H9 (cell line): Measurements from ENCODE around the gene FPR1. TPM values are rescaled to one million over a fixed set of nuclear protein-coding genes. Genes with fewer than 3 reads are reported as not detected.
A peak's percentile ranks its signal among the peaks of the same experiment; 100 is the strongest.

Experiments
- DNase-seq: peaks from one replicate; pipeline ENCODE4 v3.0.0-alpha.2; 2017
- H2AFZ ChIP-seq: one replicate; pipeline ENCODE4 v1.6.1; 2013; ENCODE audit warnings: mild to moderate bottlenecking, low read length, control low read depth, moderate library complexity
- H2AK5ac ChIP-seq: 2 replicates; pipeline ENCODE4 v1.6.1; 2013; ENCODE audit warnings: low read length, control low read depth, mixed read lengths; ENCODE audit not compliant: insufficient read length
- H2BK120ac ChIP-seq: one replicate; pipeline ENCODE4 v1.6.1; 2013; ENCODE audit warnings: low read depth, mild to moderate bottlenecking, low read length, control low read depth, inconsistent platforms; ENCODE audit not compliant: poor library complexity, severe bottlenecking
- H2BK12ac ChIP-seq: 2 replicates; pipeline ENCODE4 v1.6.1; 2013; ENCODE audit warnings: low read length, control low read depth, mixed read lengths, low read depth; ENCODE audit not compliant: insufficient read length
- H2BK15ac ChIP-seq: 2 replicates; pipeline ENCODE4 v1.6.1; 2013; ENCODE audit warnings: low read depth, low read length, control low read depth
- H2BK20ac ChIP-seq: one replicate; pipeline ENCODE4 v1.6.1; 2013; ENCODE audit warnings: low read depth, mild to moderate bottlenecking, low read length, control low read depth, inconsistent platforms; ENCODE audit not compliant: poor library complexity, severe bottlenecking
- H2BK5ac ChIP-seq: 2 replicates; pipeline ENCODE4 v1.6.1; 2013; ENCODE audit warnings: low read length, control low read depth, mixed read lengths; ENCODE audit not compliant: insufficient read length
- H3K14ac ChIP-seq: 2 replicates; pipeline ENCODE4 v1.6.1; 2013; ENCODE audit warnings: low read length, control low read depth; ENCODE audit not compliant: insufficient read depth
- H3K18ac ChIP-seq: 2 replicates; pipeline ENCODE4 v1.6.1; 2013; ENCODE audit warnings: low read depth, mild to moderate bottlenecking, mixed read lengths, low read length, control low read depth; ENCODE audit not compliant: insufficient read length
- H3K23ac ChIP-seq: 2 replicates; pipeline ENCODE4 v1.6.1; 2013; ENCODE audit warnings: low read length, control low read depth, mixed read lengths, low read depth; ENCODE audit not compliant: insufficient read length
- H3K23me2 ChIP-seq: 2 replicates; pipeline ENCODE4 v1.6.1; 2013; ENCODE audit warnings: low read depth, mild to moderate bottlenecking, mixed read lengths, low read length, control low read depth; ENCODE audit not compliant: insufficient read length, poor library complexity, severe bottlenecking
- H3K27ac ChIP-seq: 2 replicates; pipeline ENCODE4 v1.5.1; 2013; ENCODE audit warnings: low read length, control low read depth, mixed read lengths, low read depth; ENCODE audit not compliant: insufficient read length
- H3K27me3 ChIP-seq: 2 replicates; pipeline ENCODE4 v1.6.1; 2013; ENCODE audit warnings: low read length, control low read depth, inconsistent platforms; ENCODE audit not compliant: insufficient read depth
- H3K4ac ChIP-seq: 2 replicates; pipeline ENCODE4 v1.6.1; 2013; ENCODE audit warnings: low read depth, mild to moderate bottlenecking, control low read depth, inconsistent platforms, low read length, moderate library complexity
- H3K4me1 ChIP-seq: 2 replicates; pipeline ENCODE4 v1.6.1; 2013; ENCODE audit warnings: low read length, control low read depth, inconsistent platforms; ENCODE audit not compliant: insufficient read depth
- H3K4me2 ChIP-seq: 2 replicates; pipeline ENCODE4 v1.6.1; 2013; ENCODE audit warnings: low read length, control low read depth, mixed read lengths; ENCODE audit not compliant: insufficient read length, insufficient read depth
- H3K56ac ChIP-seq: 2 replicates; pipeline ENCODE4 v1.6.1; 2013; ENCODE audit warnings: low read depth, mild to moderate bottlenecking, mixed read lengths, low read length, control low read depth; ENCODE audit not compliant: insufficient read length
- H3K79me1 ChIP-seq: 2 replicates; pipeline ENCODE4 v1.6.1; 2013; ENCODE audit warnings: low read depth, mild to moderate bottlenecking, moderate library complexity, low read length, control low read depth, inconsistent platforms; ENCODE audit not compliant: insufficient read depth, poor library complexity, severe bottlenecking
- H3K79me2 ChIP-seq: 2 replicates; pipeline ENCODE4 v1.6.1; 2013; ENCODE audit warnings: low read length, control low read depth, inconsistent platforms; ENCODE audit not compliant: insufficient read depth
- H3K9ac ChIP-seq: 2 replicates; pipeline ENCODE4 v1.6.1; 2013; ENCODE audit warnings: low read length, control low read depth, mixed read lengths; ENCODE audit not compliant: insufficient read length; ENCODE audit errors: extremely low read depth
- H3K9me3 ChIP-seq: one replicate; pipeline ENCODE4 v1.6.1; 2013; ENCODE audit warnings: low read depth, low read length, inconsistent platforms; ENCODE audit not compliant: control insufficient read depth
- H3T11ph ChIP-seq: one replicate; pipeline ENCODE4 v1.6.1; 2013; ENCODE audit warnings: mild to moderate bottlenecking, low read length, control low read depth, inconsistent platforms
- H4K20me1 ChIP-seq: one replicate; pipeline ENCODE4 v1.6.1; 2013; ENCODE audit not compliant: control insufficient read depth, insufficient read length, insufficient read depth
- H4K5ac ChIP-seq: 2 replicates; pipeline ENCODE4 v1.6.1; 2013; ENCODE audit warnings: low read depth, mild to moderate bottlenecking, mixed read lengths, low read length, control low read depth; ENCODE audit not compliant: insufficient read length
- H4K8ac ChIP-seq: replicated peaks from 2 replicates; pipeline ENCODE4 v1.6.1; 2013; ENCODE audit warnings: low read length, control low read depth, mixed read lengths, low read depth; ENCODE audit not compliant: insufficient read length
- H4K91ac ChIP-seq: 2 replicates; pipeline ENCODE4 v1.6.1; 2013; ENCODE audit warnings: low read depth, mild to moderate bottlenecking, moderate library complexity, mixed read lengths, low read length, control low read depth; ENCODE audit not compliant: insufficient read length
- H3K27ac Mint-ChIP-seq, 3 experiments: 2 replicates in 2 of 3; 3 replicates in 1 of 3; pipeline ENCODE4 v1.8.0; 2020 to 2021; ENCODE audit warnings: mixed read lengths in 3 of 3, mild to moderate bottlenecking in 1 of 3, moderate library complexity in 1 of 3
- H3K27me3 Mint-ChIP-seq: 2 replicates; pipeline ENCODE4 v1.8.0; 2021; ENCODE audit warnings: low read depth, mild to moderate bottlenecking, moderate library complexity, mixed read lengths
- H3K36me3 Mint-ChIP-seq, 3 experiments: 2 replicates in 2 of 3; 3 replicates in 1 of 3; pipeline ENCODE4 v1.8.0; 2020 to 2021; ENCODE audit warnings: low read depth in 3 of 3, mixed read lengths in 3 of 3; ENCODE audit not compliant: insufficient read depth in 1 of 3
- H3K4me1 Mint-ChIP-seq, 2 experiments: 2 replicates each; pipeline ENCODE4 v1.8.0; 2020; ENCODE audit warnings: mixed read lengths in 2 of 2
- H3K4me3 Mint-ChIP-seq, 2 experiments: 2 replicates in 1 of 2; 3 replicates in 1 of 2; pipeline ENCODE4 v1.8.0; 2020 to 2021; ENCODE audit warnings: mild to moderate bottlenecking in 2 of 2, mixed read lengths in 2 of 2, moderate library complexity in 1 of 2
- H3K9me3 Mint-ChIP-seq, 2 experiments: 2 replicates in 1 of 2; 3 replicates in 1 of 2; pipeline ENCODE4 v1.8.0; 2020; ENCODE audit warnings: mild to moderate bottlenecking in 2 of 2, mixed read lengths in 2 of 2, moderate library complexity in 1 of 2
- WGBS: extraction: QIAGEN DNeasy Blood & Tissue Kit; methylation state at CpG from one replicate; pipeline ENCODE4 v1.1.7; 2013; ENCODE audit warnings: missing lambda C conversion rate, low lambda C conversion rate, mixed read lengths; ENCODE audit not compliant: insufficient read length; ENCODE audit errors: extremely low coverage; 5-methylcytosine and 5-hydroxymethylcytosine counted together
- total RNA-seq: library from RNA; stranded (reverse); gene quantifications from 2 replicates; pipeline ENCODE4 v1.2.1, GENCODE V29; 2021
- TF ChIP-seq, protein P1 (sequence below): fragments of 200-600 bp; sonication (generic); conservative IDR thresholded peaks from 3 replicates; pipeline ENCODE4 v1.8.0; 2021; ENCODE audit warnings: antibody characterized with exemption, mild to moderate bottlenecking

Gene FPR1
- total RNA-seq, 1 experiment from 2014 or later: not detected

- no peak within 1 kb of the TSS for H2BK120ac ChIP-seq
- no peak within 1 kb of the TSS for H3K23ac ChIP-seq
- H3K27me3 ChIP-seq: no peaks in the 10 kb centered on the region
- no peak within 1 kb of the TSS for H2BK5ac ChIP-seq
- peak within 1 kb of the TSS; percentile 32 for H3K4me2 ChIP-seq
- Mint-ChIP-seq H3K4me1 (peaks cover 0 to 6% of the 10 kb centered on the region in 2 experiments; a peak in 2 of 4 replicates), H3K9me3 (peaks cover 25 to 67% of the 10 kb centered on the region in 2 experiments), H3K27ac (no peak within 1 kb of the TSS), H3K36me3 (no peaks in the 10 kb centered on the region; a peak in 1 of 7 replicates), H3K27me3 (peaks cover 13% of the 10 kb centered on the region), H3K4me3 (no peak within 1 kb of the TSS)
- H2BK15ac ChIP-seq: no peak within 1 kb of the TSS
- WGBS: no CpG with 5 or more reads among the region's 8 CpGs
- H3K4ac ChIP-seq: no peak within 1 kb of the TSS
- H4K5ac ChIP-seq: no peak within 1 kb of the TSS
- H2AFZ ChIP-seq: no peak within 1 kb of the TSS
- H3K79me1 ChIP-seq: no peaks in the 10 kb centered on the region
- H3K27ac ChIP-seq: no peak within 1 kb of the TSS
- H3T11ph ChIP-seq: no peak within 1 kb of the TSS
- no peak within 1 kb of the TSS for H3K9ac ChIP-seq
- H3K56ac ChIP-seq: no peak within 1 kb of the TSS
- H3K18ac ChIP-seq: no peak within 1 kb of the TSS
- no peak within 1 kb of the TSS for H4K91ac ChIP-seq
- H3K79me2 ChIP-seq: no peaks in the 10 kb centered on the region
- TF ChIP-seq, protein P1, sequence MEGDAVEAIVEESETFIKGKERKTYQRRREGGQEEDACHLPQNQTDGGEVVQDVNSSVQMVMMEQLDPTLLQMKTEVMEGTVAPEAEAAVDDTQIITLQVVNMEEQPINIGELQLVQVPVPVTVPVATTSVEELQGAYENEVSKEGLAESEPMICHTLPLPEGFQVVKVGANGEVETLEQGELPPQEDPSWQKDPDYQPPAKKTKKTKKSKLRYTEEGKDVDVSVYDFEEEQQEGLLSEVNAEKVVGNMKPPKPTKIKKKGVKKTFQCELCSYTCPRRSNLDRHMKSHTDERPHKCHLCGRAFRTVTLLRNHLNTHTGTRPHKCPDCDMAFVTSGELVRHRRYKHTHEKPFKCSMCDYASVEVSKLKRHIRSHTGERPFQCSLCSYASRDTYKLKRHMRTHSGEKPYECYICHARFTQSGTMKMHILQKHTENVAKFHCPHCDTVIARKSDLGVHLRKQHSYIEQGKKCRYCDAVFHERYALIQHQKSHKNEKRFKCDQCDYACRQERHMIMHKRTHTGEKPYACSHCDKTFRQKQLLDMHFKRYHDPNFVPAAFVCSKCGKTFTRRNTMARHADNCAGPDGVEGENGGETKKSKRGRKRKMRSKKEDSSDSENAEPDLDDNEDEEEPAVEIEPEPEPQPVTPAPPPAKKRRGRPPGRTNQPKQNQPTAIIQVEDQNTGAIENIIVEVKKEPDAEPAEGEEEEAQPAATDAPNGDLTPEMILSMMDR: no peak
- no peak for DNase-seq
- no peak within 1 kb of the TSS for H2BK20ac ChIP-seq
- H2AK5ac ChIP-seq: no peak within 1 kb of the TSS
- H3K23me2 ChIP-seq: no peaks in the 10 kb centered on the region
- no peaks in the 10 kb centered on the region for H4K20me1 ChIP-seq
- no peak within 1 kb of the TSS for H2BK12ac ChIP-seq
- H3K14ac ChIP-seq: no peak within 1 kb of the TSS
- H3K9me3 ChIP-seq: no peaks in the 10 kb centered on the region
- H3K4me1 ChIP-seq: peaks cover 4% of the 10 kb centered on the region; the same call in 1 of the 2 replicates
- no peak within 1 kb of the TSS for H4K8ac ChIP-seq
These were observed 9.1 kb upstream of the FPR1 start, which contains the start of gene FPR2 for GRCh38 chr19:51760697-51761356. Gene FPR2, plus strand, starts transcription at chr19:51761180. Its CDS starts 7,479 bp downstream, at chr19:51768659.
